H7 (cell line): ENCODE data around the gene CARD14. TPM values are rescaled to one million over a fixed set of nuclear protein-coding genes. Genes with fewer than 3 reads are reported as not detected.

Experiments
- DNase-seq: peaks from one replicate; pipeline ENCODE4 v3.0.0; 2012
- H3K27me3 ChIP-seq: 2 replicates; pipeline ENCODE4 v1.6.0; 2011; ENCODE audit warnings: mild to moderate bottlenecking, low read length; ENCODE audit not compliant: control insufficient read depth, insufficient read depth
- H3K36me3 ChIP-seq: replicated peaks from 2 replicates; pipeline ENCODE4 v1.5.1; 2011; ENCODE audit warnings: low read length; ENCODE audit not compliant: control insufficient read depth, insufficient read depth
- H3K4me3 ChIP-seq: 2 replicates; pipeline ENCODE4 v1.5.1; 2011; ENCODE audit warnings: low read depth, mild to moderate bottlenecking, control low read depth, low read length, moderate library complexity; ENCODE audit not compliant: insufficient read depth
- total RNA-seq: library from RNA; depleted of rRNA; stranded (reverse); fragments of >200 nt; shearing (Covaris generic); gene quantifications from 2 replicates; pipeline ENCODE4 v1.2.3, GENCODE V29; 2014

CARD14 gene
- total RNA-seq, 1 experiment from 2014 or later, result 0.55 TPM

DNA sequence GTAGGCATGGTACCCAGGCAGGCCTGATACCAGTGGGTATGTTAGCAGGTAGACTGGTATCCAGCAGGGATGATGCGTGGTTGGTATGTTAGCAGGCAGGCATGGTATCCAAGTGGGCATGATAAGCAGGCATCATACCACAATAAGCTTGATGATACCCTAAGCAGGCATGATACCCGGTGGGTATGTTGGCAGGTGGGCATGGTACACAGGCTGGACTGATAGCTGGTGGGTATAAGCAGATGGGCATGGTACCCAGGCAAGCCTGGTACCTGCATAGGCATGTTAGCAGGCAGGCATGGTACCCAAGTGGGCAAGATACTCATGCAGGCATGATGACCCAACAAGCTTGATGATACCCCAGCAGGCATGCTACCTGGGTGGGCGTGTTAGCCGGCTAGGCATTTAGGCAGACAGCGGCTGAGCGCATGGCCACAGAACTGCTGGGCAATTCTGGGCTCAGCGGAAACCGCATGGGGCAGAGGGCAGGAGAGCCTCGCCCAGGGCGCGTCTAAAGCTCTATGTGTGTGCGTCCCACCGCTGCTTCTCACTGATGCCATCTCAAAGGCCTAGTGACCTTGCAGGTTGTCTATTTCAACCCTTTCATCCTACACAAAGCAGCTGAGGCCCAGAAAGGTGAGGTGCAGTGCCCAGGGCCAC lies 48.0 kb downstream of the CARD14 start:
- Histone ChIP-seq H3K4me3 (no peak overlapping the region), H3K27me3 (no peaks in the 10 kb centered on the region), H3K36me3 (peaks cover 5% of the 10 kb centered on the region; the same call in 1 of the 2 replicates)
- DNase-seq, result no peak

DNA sequence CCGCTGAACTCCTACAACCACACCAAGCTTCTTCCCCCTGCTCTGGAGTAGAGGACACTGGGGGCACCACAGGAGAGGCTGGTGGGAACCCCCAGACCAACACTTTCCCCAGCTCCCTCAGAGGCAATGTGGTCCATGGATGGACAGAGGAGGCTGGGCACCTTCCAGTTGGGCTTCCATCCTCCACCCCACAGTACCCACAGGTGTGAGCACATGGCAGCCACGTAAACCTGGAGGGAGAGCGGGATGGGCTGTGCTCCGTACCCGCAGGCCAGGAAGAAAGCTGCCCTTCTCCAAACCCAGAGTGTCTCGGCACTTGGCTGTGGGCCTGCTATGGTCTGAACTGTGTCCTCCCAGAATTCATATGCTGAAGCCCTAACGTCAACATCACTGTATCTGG lies 48.6 kb downstream of the CARD14 start:
- Histone ChIP-seq H3K4me3 (no peak overlapping the region), H3K36me3 (peaks cover 5% of the 10 kb centered on the region; the same call in 1 of the 2 replicates), H3K27me3 (no peaks in the 10 kb centered on the region)
- no peak for DNase-seq

DNA sequence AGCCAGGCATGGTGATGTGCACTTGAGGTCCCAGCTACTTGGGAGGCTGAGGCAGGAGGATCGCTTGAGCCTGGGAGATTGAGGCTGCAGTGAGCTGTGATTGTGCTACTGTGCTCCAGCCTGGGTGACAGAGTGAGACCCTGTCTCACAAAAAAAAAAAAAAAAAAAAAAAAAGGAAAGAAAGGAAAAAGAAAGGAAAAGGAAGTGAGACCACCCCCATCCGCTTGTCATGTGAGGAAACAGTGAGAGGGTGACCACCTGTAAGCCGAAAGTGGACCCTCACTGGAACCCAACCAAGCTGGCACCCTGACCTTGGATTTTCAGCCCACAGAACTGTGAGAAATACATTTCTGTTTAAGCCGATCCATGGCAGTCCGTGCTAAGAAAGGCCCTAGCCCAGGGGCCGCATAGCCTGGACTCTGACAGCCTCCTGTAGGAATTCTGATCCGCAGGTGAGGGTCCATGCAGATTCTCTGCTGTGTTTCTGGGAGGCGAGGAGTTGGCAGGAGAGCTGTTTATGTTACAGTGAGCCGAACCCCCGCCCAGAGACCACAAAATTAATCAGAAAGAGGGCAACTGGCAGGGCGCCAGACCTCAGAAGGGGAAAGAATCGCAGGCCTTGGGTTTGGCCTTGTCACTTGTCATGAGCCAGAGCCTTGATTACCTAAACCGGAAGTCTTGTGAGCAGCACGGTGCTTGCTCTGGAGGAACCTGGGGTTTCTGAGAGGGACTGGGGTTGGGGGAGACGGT lies 49.4 kb downstream of the CARD14 start:
- peaks cover 5% of the 10 kb centered on the region; the same call in 1 of the 2 replicates for H3K36me3 ChIP-seq
- DNase-seq, result peak; percentile 69

DNA sequence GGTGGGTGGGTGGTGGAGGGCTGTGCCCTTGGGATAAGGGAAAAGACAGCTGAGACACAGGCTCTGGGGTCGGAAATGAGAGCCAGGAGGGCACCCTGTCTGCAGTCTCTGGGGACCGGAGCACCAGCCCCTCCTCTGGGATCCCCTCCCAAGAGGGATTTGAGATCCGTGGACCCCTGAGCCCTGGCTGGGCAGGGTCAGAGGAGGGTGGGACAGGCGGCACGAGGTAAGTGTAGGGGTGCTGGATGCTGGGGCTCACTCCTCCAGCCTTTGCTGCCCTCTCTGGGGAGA lies 49.9 kb downstream of the CARD14 start:
- H3K4me3 ChIP-seq, result peak overlapping the region; percentile 91
- peaks cover 5% of the 10 kb centered on the region; the same call in 1 of the 2 replicates for H3K36me3 ChIP-seq
- DNase-seq, result no peak
- H3K27me3 ChIP-seq, result no peaks in the 10 kb centered on the region

More for the DNA sequence above, 49.4 kb downstream of the CARD14 start:
- Histone ChIP-seq H3K27me3 (no peaks in the 10 kb centered on the region), H3K4me3 (peak overlapping the region; percentile 91)

DNA sequence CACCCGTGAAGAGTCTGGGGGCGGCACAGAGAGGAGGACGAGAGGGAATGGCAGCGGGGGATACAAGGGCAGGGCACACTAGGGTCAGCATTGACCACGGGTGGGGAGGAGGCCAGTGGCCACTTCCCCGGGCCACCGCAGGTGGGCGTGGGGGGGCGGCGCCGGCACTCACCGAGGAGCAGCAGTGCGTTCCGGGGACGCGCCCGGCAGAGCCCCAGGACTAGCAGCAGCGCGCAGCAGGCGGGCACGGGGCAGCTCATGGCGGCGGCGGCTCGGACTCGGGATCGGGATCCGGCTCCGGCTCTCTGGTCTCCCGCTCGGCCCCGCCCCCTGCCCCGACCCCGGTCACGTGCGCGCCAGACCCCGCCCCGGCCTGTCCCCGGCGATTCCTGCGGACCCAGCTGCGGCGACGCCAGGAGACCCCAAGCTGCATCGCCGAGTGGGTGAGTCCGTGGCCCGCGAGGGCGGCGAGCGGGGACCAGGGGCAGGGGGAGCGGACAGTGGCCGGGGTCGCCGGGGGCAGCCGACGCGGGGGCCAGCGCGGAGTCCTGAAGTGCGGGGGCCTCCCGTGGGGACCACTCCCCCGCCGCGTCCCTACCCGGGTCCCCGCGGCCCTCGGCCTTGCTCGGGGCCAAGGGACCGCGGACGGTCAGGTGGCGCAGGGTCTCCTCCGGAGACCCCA lies 50.4 kb downstream of the CARD14 start, which contains the start of the genes SGSH and SLC26A11:
Gene SGSH, minus strand, starts transcription at position 280 of the 682 bp plus-strand sequence. Its CDS starts 20 bp downstream, at position 260.
Gene SLC26A11, plus strand, starts transcription at position 374 of the 682 bp plus-strand sequence. CDS start 1,134 bp downstream, outside the sequence.
- DNase-seq, result peak; percentile 100
- Histone ChIP-seq H3K27me3 (no peaks in the 10 kb centered on the region), H3K4me3 (peak within 1 kb of the TSS; percentile 91), H3K36me3 (peaks cover 5% of the 10 kb centered on the region; the same call in 1 of the 2 replicates)

DNA sequence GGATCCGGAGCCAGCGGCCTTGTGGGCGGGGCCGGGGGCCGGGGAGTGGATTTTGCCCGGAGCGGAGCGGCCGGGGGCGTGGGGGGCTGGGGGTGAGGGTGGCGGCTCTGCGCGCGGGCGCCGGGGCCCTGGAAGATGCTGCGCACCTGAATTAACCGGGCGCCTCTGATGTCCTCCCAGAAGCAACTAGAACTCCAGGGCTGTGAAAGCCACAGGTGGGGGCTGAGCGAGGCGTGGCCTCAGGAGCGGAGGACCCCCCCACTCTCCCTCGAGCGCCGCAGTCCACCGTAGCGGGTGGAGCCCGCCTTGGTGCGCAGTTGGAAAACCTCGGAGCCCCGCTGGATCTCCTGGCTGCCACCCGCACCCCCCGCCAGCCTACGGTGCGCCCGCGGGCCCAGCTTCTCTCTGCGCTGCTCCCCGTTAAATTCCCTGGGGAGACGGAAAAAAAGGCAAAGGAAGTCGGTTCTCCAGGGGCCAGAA lies 50.9 kb downstream of the CARD14 start:
- no peak for DNase-seq
- Histone ChIP-seq H3K27me3 (no peaks in the 10 kb centered on the region), H3K4me3 (peak overlapping the region; percentile 91), H3K36me3 (peaks cover 5% of the 10 kb centered on the region; the same call in 1 of the 2 replicates)

DNA sequence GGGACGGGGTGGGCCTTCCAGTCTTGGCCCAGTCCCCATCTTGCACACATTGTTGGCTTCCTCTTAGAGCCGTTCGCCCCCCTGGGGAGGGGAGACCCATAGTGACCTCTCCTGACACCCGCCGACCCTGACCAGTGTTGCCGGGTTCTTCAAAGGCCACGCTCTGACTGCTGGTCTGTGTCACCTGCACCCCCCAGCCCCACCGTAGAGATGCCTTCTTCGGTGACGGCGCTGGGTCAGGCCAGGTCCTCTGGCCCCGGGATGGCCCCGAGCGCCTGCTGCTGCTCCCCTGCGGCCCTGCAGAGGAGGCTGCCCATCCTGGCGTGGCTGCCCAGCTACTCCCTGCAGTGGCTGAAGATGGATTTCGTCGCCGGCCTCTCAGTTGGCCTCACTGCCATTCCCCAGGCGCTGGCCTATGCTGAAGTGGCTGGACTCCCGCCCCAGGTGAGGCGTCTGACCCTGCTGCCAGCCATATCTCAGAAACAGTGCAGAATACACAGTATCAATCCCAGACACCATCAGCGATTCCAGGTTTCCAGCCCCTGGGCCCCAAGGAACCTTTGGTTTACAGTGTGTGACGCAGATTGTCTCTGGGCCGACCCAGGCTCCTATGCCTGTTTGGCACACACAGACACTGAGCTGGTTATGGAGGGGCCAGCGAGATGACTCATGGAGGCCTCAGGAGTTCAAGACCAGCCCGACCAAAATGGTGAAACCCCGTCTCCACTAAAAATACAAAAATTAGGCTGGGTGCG lies 51.7 kb downstream of the CARD14 start:
- Histone ChIP-seq H3K4me3 (peak overlapping the region; percentile 91; the same call in 1 of the 2 replicates), H3K27me3 (no peaks in the 10 kb centered on the region), H3K36me3 (peaks cover 3% of the 10 kb centered on the region; the same call in 1 of the 2 replicates)
- DNase-seq, result peak; percentile 71

DNA sequence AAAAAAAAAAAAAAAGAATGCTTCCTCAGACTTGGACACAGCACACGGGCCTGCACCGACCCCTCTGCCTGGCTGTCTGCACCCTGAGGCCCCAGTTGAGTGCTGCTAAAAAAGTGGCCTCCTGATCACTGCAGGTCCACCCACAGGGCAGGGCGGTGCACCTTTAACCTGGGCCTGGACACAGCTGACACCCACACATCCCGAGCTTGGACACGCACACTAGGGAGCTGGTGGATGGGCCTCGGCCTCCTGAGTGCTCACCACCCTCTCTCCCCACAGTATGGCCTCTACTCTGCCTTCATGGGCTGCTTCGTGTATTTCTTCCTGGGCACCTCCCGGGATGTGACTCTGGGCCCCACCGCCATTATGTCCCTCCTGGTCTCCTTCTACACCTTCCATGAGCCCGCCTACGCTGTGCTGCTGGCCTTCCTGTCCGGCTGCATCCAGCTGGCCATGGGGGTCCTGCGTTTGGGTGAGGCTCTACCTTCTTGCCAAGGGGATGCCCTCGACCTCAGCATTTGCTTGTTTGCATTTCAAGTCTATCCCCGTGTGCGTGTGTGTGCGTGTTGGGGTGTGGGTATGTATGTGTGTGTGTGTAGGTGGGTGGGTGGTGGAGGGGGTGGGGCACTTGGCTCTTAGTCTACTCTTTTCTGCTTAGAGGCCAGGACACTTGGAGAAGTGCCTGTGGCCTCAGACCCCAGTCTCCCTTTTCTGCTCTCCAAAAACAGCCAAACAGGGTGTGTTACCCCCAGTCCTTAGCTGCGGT lies 52.7 kb downstream of the CARD14 start:
- H3K27me3 ChIP-seq, result no peaks in the 10 kb centered on the region
- no peak overlapping the region for H3K4me3 ChIP-seq
- no peak for DNase-seq
- H3K36me3 ChIP-seq, result peaks cover 1% of the 10 kb centered on the region; the same call in 1 of the 2 replicates

DNA sequence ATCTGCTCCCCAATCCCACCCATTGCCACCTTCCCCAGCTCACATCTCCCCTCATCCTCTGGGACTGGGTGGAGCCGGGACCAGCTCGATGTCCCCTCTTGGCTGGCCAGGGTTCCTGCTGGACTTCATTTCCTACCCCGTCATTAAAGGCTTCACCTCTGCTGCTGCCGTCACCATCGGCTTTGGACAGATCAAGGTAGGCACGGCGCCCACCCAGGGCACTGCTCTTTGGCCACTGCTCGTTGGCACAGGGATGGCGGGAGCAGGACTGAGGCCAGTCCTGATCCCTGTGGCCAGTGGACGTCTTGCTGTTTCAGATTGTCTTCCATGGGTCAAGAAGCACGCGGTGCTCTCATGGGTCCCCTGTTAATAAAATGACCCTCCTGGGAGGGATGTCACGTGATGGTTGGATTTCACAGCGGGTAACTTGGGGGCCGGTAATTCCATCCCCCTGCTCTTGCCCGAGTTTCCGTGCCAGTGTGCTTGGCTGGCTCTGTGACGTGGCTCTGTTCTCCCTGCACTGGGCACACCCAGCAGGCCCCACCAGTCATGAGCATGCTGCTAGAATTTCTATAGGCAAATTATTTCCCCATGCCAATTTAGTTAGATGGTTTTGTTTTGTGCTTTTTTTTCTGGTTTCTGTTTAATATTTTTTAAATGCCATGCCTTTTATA lies 53.4 kb downstream of the CARD14 start:
- DNase-seq, result no peak
- Histone ChIP-seq H3K27me3 (no peaks in the 10 kb centered on the region), H3K36me3 (peaks cover 1% of the 10 kb centered on the region; the same call in 1 of the 2 replicates), H3K4me3 (no peak overlapping the region)

DNA sequence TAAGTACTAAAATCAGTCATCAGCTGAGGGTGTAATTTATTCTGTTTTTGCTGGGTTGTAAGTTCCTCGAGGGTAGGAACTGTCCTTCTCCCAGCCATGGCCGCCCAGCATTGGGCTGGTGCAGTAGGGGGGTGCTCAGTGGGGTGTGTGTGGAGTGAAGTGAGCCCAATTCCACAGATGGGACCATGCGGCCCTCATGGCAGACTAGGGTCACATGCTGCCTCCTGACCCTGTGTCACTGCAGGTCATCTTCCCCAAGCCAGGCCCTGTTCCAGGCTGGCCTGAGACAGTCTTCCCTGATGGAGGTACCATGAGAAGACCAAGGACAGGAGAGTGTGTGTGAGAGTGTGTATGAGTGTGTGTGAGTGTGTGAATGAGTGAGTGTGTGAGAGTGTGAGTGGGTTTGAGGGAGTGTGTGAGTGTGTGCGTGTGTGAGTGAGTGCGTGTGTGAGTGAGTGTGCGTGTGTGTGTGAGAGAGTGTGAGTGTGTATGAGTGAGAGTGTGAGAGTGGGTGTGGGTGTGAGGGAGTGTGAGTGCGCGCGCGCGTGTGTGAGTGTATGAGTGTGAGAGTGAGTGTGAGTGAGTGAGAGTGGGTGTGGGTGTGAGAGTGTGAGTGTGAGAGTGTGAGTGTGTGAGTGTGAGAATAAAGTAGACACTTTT lies 54.1 kb downstream of the CARD14 start:
- no peak for DNase-seq
- no peaks in the 10 kb centered on the region for H3K27me3 ChIP-seq
- peaks cover 1% of the 10 kb centered on the region; the same call in 1 of the 2 replicates for H3K36me3 ChIP-seq
- H3K4me3 ChIP-seq, result no peak overlapping the region

DNA sequence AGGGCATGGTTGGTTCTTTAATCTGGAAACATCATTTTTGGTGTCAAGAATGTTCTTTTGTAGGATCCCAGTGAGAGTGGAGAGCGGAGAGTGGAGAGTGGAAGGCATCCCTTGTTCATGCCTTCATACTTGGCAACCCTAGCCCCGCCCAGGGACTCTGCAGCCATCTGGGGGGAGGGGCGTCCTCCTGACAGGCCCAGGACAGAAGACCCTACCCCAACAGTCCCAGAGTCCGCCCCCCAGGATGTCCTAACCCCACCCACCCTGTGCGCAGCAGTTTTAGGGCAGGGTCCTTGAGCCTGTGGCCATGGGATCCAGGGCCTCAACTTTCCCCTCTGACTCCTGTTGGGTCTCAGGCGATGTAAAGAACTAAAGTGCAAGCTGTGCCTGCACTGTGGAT lies 54.9 kb downstream of the CARD14 start:
- H3K4me3 ChIP-seq, result no peak overlapping the region
- peaks cover 1% of the 10 kb centered on the region; the same call in 1 of the 2 replicates for H3K36me3 ChIP-seq
- no peak for DNase-seq
- no peaks in the 10 kb centered on the region for H3K27me3 ChIP-seq

DNA sequence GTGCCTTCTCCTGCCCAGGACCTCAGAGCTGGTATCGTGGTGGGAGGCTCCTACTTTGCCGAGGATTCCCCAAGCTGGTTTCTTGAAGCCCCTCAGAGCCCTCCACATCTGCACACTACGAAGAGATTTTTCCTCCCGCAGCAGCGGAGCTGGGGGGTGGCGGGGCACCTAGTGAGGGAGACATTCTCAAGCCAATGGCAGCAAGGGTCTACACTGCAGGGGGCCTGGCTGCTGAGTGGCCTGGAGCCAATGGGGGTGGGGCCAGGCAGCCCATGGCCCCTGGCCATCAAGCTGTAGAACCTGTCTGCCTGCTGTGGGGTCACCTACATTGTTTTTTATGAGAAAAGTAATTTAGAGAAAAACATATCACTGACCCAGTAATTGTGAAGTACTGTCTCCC lies 55.4 kb downstream of the CARD14 start:
- Histone ChIP-seq H3K27me3 (no peaks in the 10 kb centered on the region), H3K36me3 (peaks cover 1% of the 10 kb centered on the region; the same call in 1 of the 2 replicates), H3K4me3 (no peak overlapping the region)
- peak; percentile 83 for DNase-seq
